GM13976 (cell line): ENCODE results near the gene RAPH1.
"Not testable (repeated sequence)": the region's sequence is repeated elsewhere in the genome, so short reads cannot be mapped to it uniquely, and the experiment has no call there.

Experiments used
- DNase-seq: peaks from one replicate; pipeline ENCODE4 v3.0.0; 2012; ENCODE audit warnings: low spot score
- CTCF ChIP-seq: IDR thresholded peaks from 2 replicates; pipeline ENCODE4 v1.5.1; 2012; ENCODE audit warnings: borderline replicate concordance, mild to moderate bottlenecking; ENCODE audit not compliant: insufficient read depth; ENCODE audit errors: extremely low read depth, missing control alignments, control extremely low read depth
- in situ Hi-C: fragments of 300-500 bp; cut with MboI; formaldehyde crosslinking; loops from one replicate; pipeline ENCODE4 v1.12.0; 2022; ENCODE audit warnings: low sequenced_read_pairs, mixed read lengths, inconsistent platforms; ENCODE audit not compliant: unreplicated experiment

RAPH1 gene

GRCh38 chr2:203535784-203536585 is 884 bp upstream of the RAPH1 start:
- TF ChIP-seq CTCF: no peak
- in situ Hi-C loops: no loop called here
- DNase-seq: no peak

- no peak for TF ChIP-seq CTCF
- in situ Hi-C loops: no loop called here
- DNase-seq: no peak
These were observed 452 bp downstream of the RAPH1 start for GRCh38 chr2:203534621-203535077.

GRCh38 chr2:203533676-203534591 is 1.2 kb downstream of the RAPH1 start:
- TF ChIP-seq CTCF: no peak
- in situ Hi-C loops: no loop called here
- peak; percentile 33 for DNase-seq

GRCh38 chr2:203532957-203533658 is 2.0 kb downstream of the RAPH1 start:
- in situ Hi-C loops: no loop called here
- DNase-seq: no peak
- TF ChIP-seq CTCF: no peak

- in situ Hi-C loops: no loop called here
These were observed 7.4 kb downstream of the RAPH1 start for GRCh38 chr2:203527719-203528118.

GRCh38 chr2:203513268-203513667 is 21.8 kb downstream of the RAPH1 start:
- DNase-seq, in situ Hi-C loops: not testable (repeated sequence)

More at GRCh38 chr2:203527719-203528118, 7.4 kb downstream of the RAPH1 start:
- TF ChIP-seq CTCF: no peak
- DNase-seq: no peak
